CD4-positive, alpha-beta T cell (primary cell): ENCODE measurements around the gene MTHFD1L. TPM values are rescaled to one million over a fixed set of nuclear protein-coding genes. Genes with fewer than 3 reads are reported as not detected.

Experiments used
- ATAC-seq: fragments of 200-7000 bp; cut with Tn5 transposase; one replicate; pipeline ENCODE4 v1.10.0; 2022; ENCODE audit warnings: mild to moderate bottlenecking; ENCODE audit not compliant: poor library complexity
- CTCF ChIA-PET: fragments of 350-600 bp; sonication (Branson Sonifier 250); formaldehyde crosslinking; loops from one replicate; lab custom pipeline; 2021; ENCODE audit warnings: antibody characterized with exemption, inconsistent platforms; lab: Charles Lee
- POLR2A ChIA-PET: fragments of 350-600 bp; sonication (Branson Sonifier 250); formaldehyde crosslinking; loops from one replicate; lab custom pipeline; 2021; ENCODE audit warnings: antibody characterized with exemption, inconsistent platforms; lab: Charles Lee
- DNase-seq, 14 experiments: peaks; one replicate each; pipeline ENCODE4 v3.0.0-alpha.2; 2013 to 2020; ENCODE audit warnings: mixed read lengths in 2 of 14
- H3K27ac ChIP-seq, 2 donors: one replicate each; pipeline versions ENCODE4 v1.5.1 to v1.7.0; 2013; ENCODE audit warnings: low read length in 2 of 2, low read depth in 1 of 2, mild to moderate bottlenecking in 1 of 2
- H3K27me3 ChIP-seq, 2 experiments: 1 replicate in 1 of 2; 2 replicates in 1 of 2; pipeline versions ENCODE4 v1.6.1 to v1.7.0; 2013; ENCODE audit warnings: low read length in 2 of 2, control low read depth in 1 of 2, mild to moderate bottlenecking in 1 of 2, moderate library complexity in 1 of 2; ENCODE audit not compliant: insufficient read depth in 2 of 2, control insufficient read depth in 1 of 2
- H3K36me3 ChIP-seq: one replicate; pipeline ENCODE4 v1.6.1; 2013; ENCODE audit warnings: low read length, control low read depth; ENCODE audit not compliant: insufficient read depth
- H3K4me1 ChIP-seq: one replicate; pipeline ENCODE4 v1.6.1; 2013; ENCODE audit warnings: low read length, control low read depth; ENCODE audit not compliant: insufficient read depth
- H3K4me3 ChIP-seq: one replicate; pipeline ENCODE4 v1.5.1; 2013; ENCODE audit warnings: mild to moderate bottlenecking, low read length, moderate library complexity
- H3K9me3 ChIP-seq, 2 experiments: 1 replicate in 1 of 2; 2 replicates in 1 of 2; pipeline versions ENCODE4 v1.6.1 to v1.7.0; 2013; ENCODE audit warnings: low read length in 2 of 2, mild to moderate bottlenecking in 2 of 2, control low read depth in 1 of 2, moderate library complexity in 1 of 2; ENCODE audit not compliant: control insufficient read depth in 1 of 2, insufficient read depth in 1 of 2
- H3K27ac Mint-ChIP-seq: one replicate; pipeline ENCODE4 v1.8.0; 2020; ENCODE audit warnings: mixed read lengths
- H3K27me3 Mint-ChIP-seq: one replicate; pipeline ENCODE4 v1.8.0; 2021; ENCODE audit warnings: mixed read lengths
- H3K36me3 Mint-ChIP-seq: one replicate; pipeline ENCODE4 v1.8.0; 2021; ENCODE audit warnings: low read depth, mixed read lengths
- H3K4me1 Mint-ChIP-seq: one replicate; pipeline ENCODE4 v1.8.0; 2021; ENCODE audit warnings: low read depth, mixed read lengths
- H3K4me3 Mint-ChIP-seq: one replicate; pipeline ENCODE4 v1.8.0; 2020; ENCODE audit warnings: mild to moderate bottlenecking, mixed read lengths
- H3K9me3 Mint-ChIP-seq: one replicate; pipeline ENCODE4 v1.8.0; 2020; ENCODE audit warnings: mixed read lengths
- CTCF ChIP-seq: fragments of 200-600 bp; IDR thresholded peaks from one replicate; pipeline ENCODE4 v1.8.0; 2022; ENCODE audit warnings: antibody characterized with exemption, mild to moderate bottlenecking
- intact Hi-C, 2 experiments: fragments of 100-400 bp; cut with DNase I in 1 of 2; cut with micrococcal nuclease in 1 of 2; formaldehyde crosslinking; loops; one replicate each; pipeline versions ENCODE4 v1.15.1 to v1.9.0; 2023 to 2025; cut with DNase I, micrococcal nuclease
- total RNA-seq, 174 experiments: library from RNA in 2 of 174; stranded (reverse) in 2 of 174; gene quantifications; one replicate each; pipeline ENCODE4 v1.2.3 and lab custom pipeline; 2021 to 2026

Gene MTHFD1L
- total RNA-seq, 2 experiments from 2014 or later: 8.8 to 9.7 TPM

GRCh38 chr6:150841697-150842096 is 23.8 kb upstream of the MTHFD1L start:
- H3K4me3 Mint-ChIP-seq: no peak overlapping the region
- ChIA-PET CTCF (no interaction called here), POLR2A (interaction anchor here (0.7 kb wide), 1 partner anchor 439 kb away, joined by 3 read pairs; no protein-coding TSS in a partner anchor)
- Histone ChIP-seq H3K27ac (no peak overlapping the region), H3K36me3 (no peaks in the 10 kb centered on the region), H3K9me3 (no peaks in the 10 kb centered on the region), H3K4me3 (no peak overlapping the region), H3K4me1 (no peaks in the 10 kb centered on the region), H3K27me3 (no peaks in the 10 kb centered on the region)
- no peaks in the 10 kb centered on the region for H3K36me3 Mint-ChIP-seq
- H3K27me3 Mint-ChIP-seq: peaks cover 7% of the 10 kb centered on the region
- TF ChIP-seq CTCF: no peak
- no peak overlapping the region for H3K27ac Mint-ChIP-seq
- ATAC-seq (no peak), DNase-seq (no peak)
- intact Hi-C loops: no loop called here
- H3K9me3 Mint-ChIP-seq: no peaks in the 10 kb centered on the region
- no peaks in the 10 kb centered on the region for H3K4me1 Mint-ChIP-seq

GRCh38 chr6:150844371-150844770 is 21.1 kb upstream of the MTHFD1L start:
- Histone ChIP-seq H3K36me3 (no peaks in the 10 kb centered on the region), H3K4me1 (no peaks in the 10 kb centered on the region), H3K9me3 (no peaks in the 10 kb centered on the region), H3K27ac (no peak overlapping the region), H3K4me3 (no peak overlapping the region), H3K27me3 (no peaks in the 10 kb centered on the region)
- POLR2A ChIA-PET: no interaction called here
- peaks cover 4% of the 10 kb centered on the region for H3K4me1 Mint-ChIP-seq
- H3K9me3 Mint-ChIP-seq: no peaks in the 10 kb centered on the region
- H3K27me3 Mint-ChIP-seq: peaks cover 19% of the 10 kb centered on the region
- H3K4me3 Mint-ChIP-seq: no peak overlapping the region
- no peak for DNase-seq
- intact Hi-C loops: no loop called here
- no peak for TF ChIP-seq CTCF
- no peak for ATAC-seq
- no peaks in the 10 kb centered on the region for H3K36me3 Mint-ChIP-seq
- no peak overlapping the region for H3K27ac Mint-ChIP-seq
- CTCF ChIA-PET: interaction anchor here (0.6 kb wide), 1 partner anchor 1022 kb away, joined by 3 read pairs; no protein-coding TSS in a partner anchor

- Mint-ChIP-seq H3K27ac (no peak overlapping the region), H3K9me3 (no peaks in the 10 kb centered on the region), H3K4me1 (peaks cover 8% of the 10 kb centered on the region), H3K27me3 (peaks cover 22% of the 10 kb centered on the region), H3K36me3 (no peaks in the 10 kb centered on the region), H3K4me3 (no peak overlapping the region)
- no peaks in the 10 kb centered on the region for H3K4me1 ChIP-seq
- DNase-seq: no peak
- no peak overlapping the region for H3K27ac ChIP-seq
- ChIA-PET CTCF (no interaction called here), POLR2A (no interaction called here)
- no peak overlapping the region for H3K4me3 ChIP-seq
- no peak for TF ChIP-seq CTCF
- H3K27me3 ChIP-seq: no peaks in the 10 kb centered on the region
- no peaks in the 10 kb centered on the region for H3K36me3 ChIP-seq
- intact Hi-C loops: no loop called here
- no peak for ATAC-seq
- H3K9me3 ChIP-seq: no peaks in the 10 kb centered on the region
Measured at GRCh38 chr6:150846641-150847040, 18.9 kb upstream of the MTHFD1L start.
